NCI-H146 (cell line): ENCODE measurements around the gene PLEKHF1.
"Not testable (repeated sequence)": the region's sequence is repeated elsewhere in the genome, so short reads cannot be mapped to it uniquely, and the experiment has no call there.

Experiments
- DNase-seq: peaks from one replicate; lab custom pipeline; 2025; lab: John Stamatoyannopoulos, UW

Gene PLEKHF1, protein sequence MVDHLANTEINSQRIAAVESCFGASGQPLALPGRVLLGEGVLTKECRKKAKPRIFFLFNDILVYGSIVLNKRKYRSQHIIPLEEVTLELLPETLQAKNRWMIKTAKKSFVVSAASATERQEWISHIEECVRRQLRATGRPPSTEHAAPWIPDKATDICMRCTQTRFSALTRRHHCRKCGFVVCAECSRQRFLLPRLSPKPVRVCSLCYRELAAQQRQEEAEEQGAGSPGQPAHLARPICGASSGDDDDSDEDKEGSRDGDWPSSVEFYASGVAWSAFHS

DNA sequence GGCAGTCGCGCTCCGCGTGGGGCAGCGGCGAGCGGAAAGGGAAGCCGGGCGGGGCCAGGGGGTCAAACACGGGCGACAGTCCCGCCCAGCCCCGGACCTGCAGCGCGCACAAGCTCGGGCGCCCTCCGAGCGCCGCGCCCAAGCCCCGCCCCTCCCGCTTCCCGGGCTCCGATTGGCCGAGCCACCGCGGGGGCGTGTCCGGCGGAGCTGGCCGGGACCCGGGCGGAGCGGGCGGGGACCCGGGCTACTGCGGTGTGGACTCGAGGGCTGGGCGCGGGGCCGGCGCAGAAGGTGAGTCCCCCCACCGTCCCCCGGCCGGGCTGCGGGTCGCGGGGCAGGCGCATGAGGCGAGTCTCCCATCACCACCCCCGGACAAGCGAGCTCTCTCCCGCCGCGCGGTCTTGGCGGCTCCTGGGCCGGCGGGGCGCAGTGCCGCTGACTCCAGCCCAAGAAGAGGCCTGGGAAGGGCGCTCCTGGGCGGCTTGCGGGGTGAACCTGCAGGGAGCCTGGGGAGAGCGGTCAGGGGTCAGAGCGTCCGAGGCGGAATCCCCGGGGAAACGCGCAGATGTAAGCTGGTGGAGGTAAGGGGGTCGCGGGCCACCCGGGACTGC, at the start of gene PLEKHF1:
PLEKHF1 (plus strand) TSS at position 247 of the 611 bp plus-strand sequence. CDS start 8,379 bp downstream, outside the sequence.
- DNase-seq: peak; percentile 82

DNA sequence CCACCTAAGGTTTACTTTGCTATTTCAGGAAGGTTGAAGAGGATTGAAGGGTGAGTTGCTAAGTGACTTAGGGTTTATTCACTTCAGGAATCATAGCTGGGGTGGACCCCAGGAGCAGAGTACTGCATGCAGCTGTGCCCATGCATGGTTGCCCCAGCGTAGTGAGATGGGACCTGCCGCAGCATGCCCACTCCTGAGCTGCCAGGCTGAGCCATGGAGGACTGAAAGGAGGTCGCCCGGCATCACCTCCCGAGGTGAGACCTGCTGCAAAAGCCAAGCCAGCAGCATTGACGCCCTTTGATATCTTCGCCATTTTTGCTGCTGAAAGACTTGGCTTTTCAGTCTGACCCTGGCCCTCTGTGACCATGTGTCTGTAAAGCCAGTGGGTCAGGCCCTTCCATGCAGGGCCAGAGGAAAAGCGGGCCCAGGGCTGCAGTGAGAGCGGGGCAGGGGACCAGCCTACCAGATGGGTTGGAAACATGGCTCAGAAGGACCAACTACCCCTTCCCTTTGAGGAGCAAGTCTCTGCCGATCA, 49.3 kb upstream of the PLEKHF1 start:
- no peak for DNase-seq

DNA sequence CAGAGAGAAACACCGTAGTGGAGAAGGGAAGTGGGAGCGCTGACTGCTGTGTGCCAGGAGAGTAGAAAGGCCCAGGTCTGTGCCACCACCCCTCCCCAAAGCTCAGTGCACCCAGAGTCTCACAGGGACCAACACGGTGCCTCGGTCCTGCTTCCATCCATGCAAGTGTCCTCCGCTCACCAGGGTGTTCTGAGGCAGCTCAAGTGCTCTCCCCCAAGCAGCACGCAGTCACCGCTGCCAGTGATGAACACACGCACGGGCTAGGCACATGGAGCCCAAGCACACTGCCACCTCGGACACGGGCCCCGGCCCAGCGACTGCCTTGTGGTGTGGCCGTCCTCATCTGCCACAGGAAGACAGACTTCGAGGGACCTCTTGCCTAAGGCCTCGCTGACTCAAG, 48.7 kb upstream of the PLEKHF1 start:
- no peak for DNase-seq

DNA sequence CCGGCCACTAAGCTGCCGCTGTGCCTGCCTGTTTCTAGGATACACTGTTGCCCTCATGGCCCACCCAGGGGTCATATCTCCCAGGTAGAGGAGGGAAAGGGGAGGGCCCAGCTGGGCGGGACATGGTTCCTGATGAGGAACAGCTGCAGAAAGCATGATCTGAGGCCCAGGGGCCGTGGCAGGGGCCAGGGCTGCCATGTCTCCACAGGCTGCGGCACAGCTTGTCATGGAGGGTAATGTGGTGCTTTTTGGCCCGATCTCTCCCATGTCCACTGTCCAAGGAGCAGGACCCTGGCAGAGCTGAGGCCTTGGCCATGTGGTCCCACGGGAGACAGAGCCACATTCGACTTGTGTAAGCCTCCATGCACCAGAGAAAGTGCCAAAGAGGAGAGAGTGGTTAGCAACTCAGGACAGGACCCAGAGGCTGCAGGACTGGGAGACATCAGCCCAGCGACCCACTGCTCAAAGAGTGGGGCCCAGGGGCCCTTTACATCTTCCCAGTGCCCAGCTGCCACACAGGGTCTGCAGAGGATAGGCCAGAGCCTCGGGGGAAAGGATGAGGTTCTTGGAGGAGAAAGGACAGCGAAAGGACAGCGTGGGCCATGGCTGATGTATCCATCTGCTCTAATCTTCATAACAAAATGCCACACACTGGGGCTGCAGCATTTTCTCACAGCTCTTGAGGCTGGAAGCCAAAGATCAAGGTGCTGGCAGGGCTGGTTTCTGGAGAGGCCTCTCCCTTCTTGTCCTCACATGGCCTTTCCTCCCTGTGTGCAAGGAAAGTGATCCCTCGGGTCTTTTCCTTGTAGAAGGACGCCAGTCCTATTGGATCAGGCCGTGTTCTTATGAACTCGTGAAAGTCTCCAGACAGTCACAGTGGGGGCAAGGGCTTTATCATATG, 47.6 kb upstream of the PLEKHF1 start:
- DNase-seq: no peak

DNA sequence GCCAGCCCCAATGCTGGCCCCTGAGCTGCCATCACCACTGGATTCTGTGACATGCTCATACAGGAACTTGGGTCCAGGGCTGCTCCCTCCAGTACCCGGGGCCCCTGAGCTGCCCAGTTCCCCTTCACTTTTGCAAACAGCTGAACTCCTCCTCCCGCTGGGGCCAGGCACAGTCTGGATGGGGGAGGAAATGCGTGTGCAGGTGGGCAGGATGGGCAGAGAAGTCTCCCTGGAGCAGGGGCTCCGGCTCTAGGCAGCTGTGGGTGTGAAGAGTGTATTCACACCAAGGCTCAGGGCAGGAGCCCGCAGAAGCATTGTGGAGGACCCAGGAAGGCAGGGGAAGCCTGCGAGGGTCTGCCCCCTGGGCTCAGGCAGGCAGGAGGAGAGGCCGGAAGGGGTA, 46.8 kb upstream of the PLEKHF1 start:
- DNase-seq: no peak

DNA sequence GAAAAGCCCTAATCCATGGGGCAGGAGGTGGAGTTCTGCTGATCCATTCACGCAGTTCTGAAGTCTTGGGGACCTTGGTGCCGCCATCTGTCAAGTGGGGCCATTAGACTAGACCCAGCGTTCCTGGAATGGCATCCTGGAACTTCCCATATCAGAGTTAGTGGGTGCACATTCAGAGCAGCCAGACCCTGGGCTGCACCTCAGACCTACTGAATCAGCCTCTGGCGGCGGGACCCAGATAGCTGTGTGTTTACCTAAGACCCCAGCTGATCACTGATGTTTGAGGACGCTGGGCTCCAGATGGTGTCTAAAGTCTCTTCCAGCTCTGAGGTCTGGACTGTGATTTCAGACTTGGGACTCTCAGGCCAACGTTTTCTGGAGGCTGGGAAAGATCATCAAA, 46.4 kb upstream of the PLEKHF1 start:
- DNase-seq: no peak

DNA sequence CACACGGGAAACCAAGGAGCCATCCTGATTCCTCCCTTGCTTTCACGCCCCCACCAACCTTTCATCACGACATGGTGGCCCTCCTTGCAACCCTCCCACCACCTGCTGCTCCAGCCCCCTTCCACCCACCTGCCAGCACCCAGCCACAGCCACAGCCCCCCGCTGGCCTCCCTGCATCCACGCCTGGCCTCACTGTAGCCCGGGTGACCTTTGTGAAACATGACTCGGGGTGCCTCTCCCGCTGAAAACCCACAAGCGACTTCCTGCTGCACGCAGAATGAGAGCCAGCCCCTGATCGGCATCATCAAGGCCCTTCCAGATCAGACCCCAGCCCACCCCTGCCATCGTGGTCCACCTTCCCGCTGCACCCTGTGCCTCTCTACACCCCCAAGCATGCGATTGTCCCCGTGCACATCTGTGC, 44.3 kb upstream of the PLEKHF1 start:
- DNase-seq: no peak

- DNase-seq: no peak
Measured at GRCh38 chr19:29622166-29623070, 42.8 kb upstream of the PLEKHF1 start.

GRCh38 chr19:29623726-29624488, 41.4 kb upstream of the PLEKHF1 start:
- no peak for DNase-seq

- peak; percentile 21 for DNase-seq
Measured at GRCh38 chr19:29624489-29625185, 40.6 kb upstream of the PLEKHF1 start.

GRCh38 chr19:29625186-29625651, 40.0 kb upstream of the PLEKHF1 start:
- DNase-seq: peak; percentile 69

GRCh38 chr19:29626386-29626785, 38.9 kb upstream of the PLEKHF1 start:
- DNase-seq: no peak

GRCh38 chr19:29626832-29627231, 38.4 kb upstream of the PLEKHF1 start:
- DNase-seq: not testable (repeated sequence)

GRCh38 chr19:29628661-29629385, 36.4 kb upstream of the PLEKHF1 start:
- no peak for DNase-seq

GRCh38 chr19:29629836-29630534, 35.3 kb upstream of the PLEKHF1 start:
- DNase-seq: no peak

GRCh38 chr19:29630655-29631054, 34.6 kb upstream of the PLEKHF1 start:
- DNase-seq: no peak

DNA sequence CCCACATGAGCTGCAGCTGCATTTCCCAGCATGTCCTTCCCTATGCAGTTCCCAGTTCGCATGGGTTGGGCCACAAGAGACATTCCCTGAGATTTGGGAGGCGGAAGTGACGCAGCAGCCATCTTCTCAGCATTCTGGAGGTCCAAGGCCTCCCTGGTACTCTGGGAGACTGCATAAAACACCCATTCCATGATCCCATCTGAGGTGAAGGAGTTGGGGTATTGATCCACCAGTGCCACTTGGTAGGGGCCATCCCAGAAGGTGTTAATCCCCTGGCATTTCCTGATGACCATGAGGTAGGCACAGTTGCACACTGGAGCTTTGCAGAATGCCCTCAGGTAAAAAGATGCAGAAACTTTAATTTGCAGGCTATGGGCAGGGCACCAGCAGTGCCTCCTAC, 33.8 kb upstream of the PLEKHF1 start:
- no peak for DNase-seq

DNA sequence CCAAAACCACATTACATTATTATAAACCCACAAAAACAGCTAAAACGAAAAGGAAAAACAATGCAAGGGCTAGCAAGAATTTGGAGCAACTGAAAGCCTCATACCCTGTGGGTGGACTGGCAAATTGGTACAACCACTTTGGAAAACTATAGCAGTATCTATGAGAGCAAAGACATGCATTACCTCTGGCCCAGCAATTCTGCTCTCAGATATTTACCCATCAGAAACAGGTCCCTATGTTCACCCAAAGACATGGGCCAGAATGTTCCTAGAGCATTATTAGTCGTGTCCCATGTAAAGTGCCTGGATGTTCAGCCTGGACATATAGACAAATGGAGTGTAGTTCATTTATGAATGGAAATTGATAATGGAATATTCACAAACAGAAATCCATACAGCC, 31.3 kb upstream of the PLEKHF1 start:
- no peak for DNase-seq
